Measurements from ENCODE around the gene NOS1.
"Not testable (repeated sequence)": the region's sequence is repeated elsewhere in the genome, so short reads cannot be mapped to it uniquely, and the experiment has no call there.

DNA sequence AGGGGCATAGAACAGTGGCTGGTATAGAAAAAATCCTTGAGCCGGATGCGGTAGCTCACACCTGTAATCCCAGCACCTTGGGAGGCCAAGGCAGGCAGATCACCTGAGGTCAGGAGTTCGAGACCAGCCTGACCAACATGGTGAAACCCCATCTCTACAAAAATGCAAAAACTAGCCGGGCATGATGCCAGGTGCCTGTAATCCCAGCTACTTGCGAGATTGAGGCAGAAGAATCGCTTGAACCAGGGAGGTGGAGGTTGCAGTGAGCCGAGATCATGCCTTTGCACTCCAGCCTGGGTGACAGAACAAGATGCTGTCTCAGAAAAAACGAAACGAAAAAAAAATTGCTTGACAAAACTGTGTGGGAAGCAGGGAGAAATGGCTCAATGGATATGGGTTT, 168.8 kb downstream of the NOS1 start:
- TF ChIP-seq, protein P1, sequence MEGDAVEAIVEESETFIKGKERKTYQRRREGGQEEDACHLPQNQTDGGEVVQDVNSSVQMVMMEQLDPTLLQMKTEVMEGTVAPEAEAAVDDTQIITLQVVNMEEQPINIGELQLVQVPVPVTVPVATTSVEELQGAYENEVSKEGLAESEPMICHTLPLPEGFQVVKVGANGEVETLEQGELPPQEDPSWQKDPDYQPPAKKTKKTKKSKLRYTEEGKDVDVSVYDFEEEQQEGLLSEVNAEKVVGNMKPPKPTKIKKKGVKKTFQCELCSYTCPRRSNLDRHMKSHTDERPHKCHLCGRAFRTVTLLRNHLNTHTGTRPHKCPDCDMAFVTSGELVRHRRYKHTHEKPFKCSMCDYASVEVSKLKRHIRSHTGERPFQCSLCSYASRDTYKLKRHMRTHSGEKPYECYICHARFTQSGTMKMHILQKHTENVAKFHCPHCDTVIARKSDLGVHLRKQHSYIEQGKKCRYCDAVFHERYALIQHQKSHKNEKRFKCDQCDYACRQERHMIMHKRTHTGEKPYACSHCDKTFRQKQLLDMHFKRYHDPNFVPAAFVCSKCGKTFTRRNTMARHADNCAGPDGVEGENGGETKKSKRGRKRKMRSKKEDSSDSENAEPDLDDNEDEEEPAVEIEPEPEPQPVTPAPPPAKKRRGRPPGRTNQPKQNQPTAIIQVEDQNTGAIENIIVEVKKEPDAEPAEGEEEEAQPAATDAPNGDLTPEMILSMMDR (IDR thresholded peaks at IDR 0.05) = not testable (repeated sequence)
- TF ChIP-seq POLR2AphosphoS5 (IDR thresholded peaks at IDR 0.05) = not testable (repeated sequence)

Measured in transverse colon (tissue), 4 donors.